HAP-1 (cell line): ENCODE measurements around the gene NELL1.

Experiments
- DNase-seq, 2 experiments: peaks; one replicate each; pipeline ENCODE4 v3.0.0-alpha.2; 2016 to 2020; ENCODE audit warnings: low spot score in 2 of 2
- H3K27me3 ChIP-seq: fragments of 250-450 bp; sonication (Bioruptor Pico); 2 replicates; pipeline ENCODE4 v1.5.1; 2020; ENCODE audit warnings: low read depth, mild to moderate bottlenecking, moderate library complexity
- H3K36me3 ChIP-seq: fragments of 250-450 bp; sonication (Bioruptor Pico); replicated peaks from 2 replicates; pipeline ENCODE4 v1.5.1; 2020; ENCODE audit warnings: mild to moderate bottlenecking
- H3K4me1 ChIP-seq: fragments of 250-450 bp; sonication (Bioruptor Pico); 2 replicates; pipeline ENCODE4 v1.5.1; 2020; ENCODE audit warnings: mild to moderate bottlenecking
- H3K4me3 ChIP-seq: fragments of 250-450 bp; sonication (Bioruptor Pico); 2 replicates; pipeline ENCODE4 v1.5.1; 2020; ENCODE audit warnings: mild to moderate bottlenecking, moderate library complexity
- H3K9me3 ChIP-seq: fragments of 250-450 bp; sonication (Bioruptor Pico); 2 replicates; pipeline ENCODE4 v1.5.1; 2020; ENCODE audit warnings: mild to moderate bottlenecking, moderate library complexity
- in situ Hi-C: fragments of 300-500 bp; cut with MboI; formaldehyde crosslinking; loops from 3 replicates; pipeline ENCODE4 v1.14.3; 2020; ENCODE audit warnings: low sequenced_read_pairs, inconsistent platforms, mixed read lengths

NELL1 gene

DNA sequence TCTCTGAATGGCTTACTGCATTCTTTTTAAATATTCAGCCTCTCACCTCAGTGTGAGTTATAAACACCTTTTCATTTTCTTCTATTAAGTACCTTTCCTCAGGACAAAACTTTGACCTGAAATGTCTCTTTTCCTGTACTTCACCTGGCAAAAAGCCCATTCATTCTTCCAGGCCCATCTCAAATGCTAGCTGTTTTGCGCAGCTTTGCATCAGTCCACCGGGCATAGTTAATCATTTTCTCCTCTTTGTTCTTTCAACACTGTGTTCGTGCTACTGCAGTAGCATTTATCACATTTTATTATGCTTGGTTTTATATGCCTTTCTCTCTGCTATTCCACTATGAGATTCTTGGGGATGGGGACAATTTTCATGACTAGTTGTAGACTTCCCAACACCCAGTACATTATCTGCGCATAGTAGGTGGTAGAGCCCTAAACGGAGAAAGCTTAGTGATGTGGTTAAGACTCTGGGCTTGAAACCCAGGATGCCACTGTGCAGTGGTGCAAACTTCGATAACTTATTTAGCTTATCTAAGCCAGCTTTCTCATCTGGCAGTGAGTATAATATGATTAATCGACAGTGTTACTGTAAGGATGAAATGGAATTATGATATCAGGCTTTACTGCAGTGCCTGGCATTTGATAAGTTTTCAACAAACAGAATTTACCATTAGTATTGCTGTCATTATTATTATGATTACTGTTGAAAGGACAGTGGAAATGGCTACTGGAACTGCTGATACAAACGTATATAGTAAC, 695.7 kb downstream of the NELL1 start:
- H3K9me3 ChIP-seq, result no peaks in the 10 kb centered on the region
- H3K4me1 ChIP-seq, result no peaks in the 10 kb centered on the region
- no peaks in the 10 kb centered on the region for H3K27me3 ChIP-seq
- no peak overlapping the region for H3K4me3 ChIP-seq
- no peaks in the 10 kb centered on the region for H3K36me3 ChIP-seq
- no peak for DNase-seq
- in situ Hi-C loops, result no loop called here

DNA sequence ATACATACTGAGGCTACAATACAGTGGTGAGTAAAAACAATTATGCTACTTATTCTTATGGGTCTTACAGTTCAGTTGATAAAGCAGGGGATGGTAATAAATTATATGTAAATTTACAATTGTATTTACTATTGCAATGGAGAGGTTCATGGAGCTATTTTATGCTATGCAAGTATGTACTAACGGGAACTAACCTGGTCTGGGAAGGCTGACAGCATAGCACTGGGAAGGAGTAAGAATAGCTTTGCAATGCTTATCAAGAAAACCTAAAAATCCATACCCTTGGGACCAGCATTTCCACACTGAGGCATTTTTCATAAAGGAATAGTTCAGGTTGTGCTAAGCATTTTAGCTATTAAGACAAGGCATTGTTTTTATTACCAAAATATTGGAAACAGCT, 700.6 kb downstream of the NELL1 start:
- in situ Hi-C loops, result no loop called here

DNA sequence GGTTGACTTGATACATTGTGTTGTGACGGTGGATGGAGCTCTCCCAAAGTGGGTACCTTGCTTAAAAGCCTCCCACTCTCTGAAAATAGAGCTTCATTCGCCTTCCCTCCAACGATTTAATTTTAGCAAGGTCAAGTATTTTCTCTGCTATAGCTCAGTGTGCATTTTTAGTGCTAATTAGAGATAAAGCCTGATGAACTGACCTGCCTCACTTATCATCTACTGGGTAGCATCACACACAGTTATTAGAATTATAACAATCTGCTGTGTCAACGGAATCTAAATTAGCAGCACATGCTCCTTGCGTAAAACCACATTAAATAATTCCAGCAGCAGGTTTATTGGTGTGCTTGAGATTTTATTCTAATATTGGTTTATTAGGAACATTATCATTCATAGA, 701.7 kb downstream of the NELL1 start:
- DNase-seq, result no peak
- no peaks in the 10 kb centered on the region for H3K4me1 ChIP-seq
- H3K9me3 ChIP-seq, result no peaks in the 10 kb centered on the region
- no peak overlapping the region for H3K4me3 ChIP-seq
- in situ Hi-C loops, result no loop called here
- H3K27me3 ChIP-seq, result no peaks in the 10 kb centered on the region
- no peaks in the 10 kb centered on the region for H3K36me3 ChIP-seq

More for the DNA sequence above, 700.6 kb downstream of the NELL1 start:
- no peaks in the 10 kb centered on the region for H3K9me3 ChIP-seq
- no peak overlapping the region for H3K4me3 ChIP-seq
- no peaks in the 10 kb centered on the region for H3K27me3 ChIP-seq
- H3K36me3 ChIP-seq, result no peaks in the 10 kb centered on the region
- no peaks in the 10 kb centered on the region for H3K4me1 ChIP-seq
- DNase-seq, result no peak

DNA sequence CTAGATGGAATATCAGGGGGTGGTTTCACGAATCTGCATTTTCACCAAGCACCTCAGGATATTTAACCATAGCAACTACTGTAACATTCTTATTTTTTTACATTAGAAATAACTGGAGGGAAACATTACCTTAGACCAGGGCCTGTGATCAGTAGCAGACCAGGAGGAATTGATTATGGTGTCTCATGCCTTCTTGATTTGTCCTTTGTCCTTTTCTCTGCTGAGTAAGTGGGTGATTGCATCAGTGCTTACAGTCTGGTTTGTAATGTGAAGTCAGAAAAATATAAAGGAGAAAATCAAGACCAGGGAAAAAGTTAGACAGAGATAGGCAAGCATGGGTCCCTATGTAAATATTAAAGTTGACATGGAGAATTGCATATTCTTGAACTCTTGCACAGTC, 703.3 kb downstream of the NELL1 start:
- no peaks in the 10 kb centered on the region for H3K9me3 ChIP-seq
- in situ Hi-C loops, result no loop called here

DNA sequence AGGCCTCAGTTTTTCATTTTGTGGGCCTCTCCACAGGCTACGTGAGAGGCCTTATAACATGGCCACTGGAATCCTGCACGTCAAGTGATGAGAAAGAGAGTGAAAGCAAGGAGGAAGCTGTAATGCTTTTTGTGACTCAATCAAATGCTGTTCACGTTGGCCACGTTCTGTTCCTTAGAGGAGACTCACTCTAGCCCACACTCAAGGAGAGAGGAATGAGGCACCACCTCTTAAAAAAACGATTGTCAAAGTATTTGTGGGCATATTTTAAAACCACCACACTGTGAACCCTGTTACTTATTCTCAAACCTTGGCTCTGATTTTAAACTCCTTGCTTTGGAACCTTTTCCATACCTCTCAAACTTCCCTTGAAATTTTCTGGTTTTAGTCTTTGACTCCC, 705.0 kb downstream of the NELL1 start:
- no peak overlapping the region for H3K4me3 ChIP-seq

More for the DNA sequence above, 703.3 kb downstream of the NELL1 start:
- no peaks in the 10 kb centered on the region for H3K4me1 ChIP-seq
- no peaks in the 10 kb centered on the region for H3K27me3 ChIP-seq
- H3K4me3 ChIP-seq, result no peak overlapping the region
- no peak for DNase-seq
- H3K36me3 ChIP-seq, result no peaks in the 10 kb centered on the region

DNA sequence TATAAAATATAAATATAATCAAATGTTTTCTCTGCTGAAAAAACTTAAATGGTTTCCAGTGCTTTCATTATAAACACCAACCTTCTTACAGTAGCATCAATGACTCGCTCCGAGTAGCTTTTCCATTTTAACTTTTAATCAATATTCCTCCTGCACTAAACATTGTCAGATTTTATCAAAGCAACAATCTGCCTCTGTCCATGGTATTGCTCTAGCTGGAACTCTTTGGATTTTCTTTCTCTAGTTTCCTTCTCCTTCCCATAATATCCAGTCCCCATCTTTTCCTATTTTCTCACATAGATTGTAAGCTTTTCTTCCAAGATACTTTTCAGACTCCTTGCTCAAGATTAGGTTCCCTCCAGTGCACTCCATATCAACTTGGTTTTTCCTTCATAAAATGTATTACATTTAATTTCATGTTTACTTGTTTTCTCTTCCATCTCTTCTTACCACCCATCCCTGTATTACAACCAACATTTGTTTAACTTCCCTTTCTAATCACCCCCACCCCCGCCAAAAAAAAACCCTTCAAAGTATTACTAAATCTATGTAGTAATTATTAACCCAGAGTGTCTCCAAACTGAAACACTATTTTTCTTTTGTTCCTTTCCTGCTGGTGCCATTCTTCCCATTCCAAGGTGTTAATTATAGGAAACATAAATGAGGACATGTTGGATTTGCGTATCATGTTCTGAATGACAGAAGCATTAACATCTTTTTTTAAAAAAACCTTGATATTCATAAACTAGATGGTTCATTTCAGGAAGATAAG, 716.5 kb downstream of the NELL1 start:
- H3K9me3 ChIP-seq, result no peaks in the 10 kb centered on the region
- no peaks in the 10 kb centered on the region for H3K4me1 ChIP-seq
- in situ Hi-C loops, result no loop called here
- no peak overlapping the region for H3K4me3 ChIP-seq
- no peaks in the 10 kb centered on the region for H3K36me3 ChIP-seq
- no peaks in the 10 kb centered on the region for H3K27me3 ChIP-seq
- DNase-seq, result no peak

More for the DNA sequence above, 705.0 kb downstream of the NELL1 start:
- DNase-seq, result no peak
- H3K9me3 ChIP-seq, result no peaks in the 10 kb centered on the region
- no peaks in the 10 kb centered on the region for H3K36me3 ChIP-seq
- H3K27me3 ChIP-seq, result no peaks in the 10 kb centered on the region
- in situ Hi-C loops, result no loop called here
- H3K4me1 ChIP-seq, result no peaks in the 10 kb centered on the region

DNA sequence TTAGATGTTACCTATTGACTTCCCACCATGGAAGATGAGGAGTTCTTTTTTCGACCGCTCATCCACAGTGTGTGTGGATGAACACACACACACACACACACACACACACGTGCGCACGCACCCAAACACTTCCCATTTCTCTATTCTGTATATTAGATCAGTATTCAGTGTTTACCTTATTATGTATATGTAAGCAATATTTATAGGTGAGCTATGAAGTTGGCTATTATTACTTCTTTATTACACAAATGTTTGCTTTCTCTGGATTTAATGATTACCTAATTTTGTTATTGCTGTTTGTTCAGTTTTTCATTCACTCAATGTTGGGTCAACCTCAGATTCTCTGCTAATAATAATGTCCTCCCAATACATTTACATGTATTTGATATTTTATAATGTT, 721.0 kb downstream of the NELL1 start:
- Histone ChIP-seq H3K4me3 (no peak overlapping the region), H3K9me3 (no peaks in the 10 kb centered on the region), H3K27me3 (no peaks in the 10 kb centered on the region), H3K4me1 (no peaks in the 10 kb centered on the region), H3K36me3 (no peaks in the 10 kb centered on the region)
- DNase-seq, result no peak
- in situ Hi-C loops, result no loop called here

DNA sequence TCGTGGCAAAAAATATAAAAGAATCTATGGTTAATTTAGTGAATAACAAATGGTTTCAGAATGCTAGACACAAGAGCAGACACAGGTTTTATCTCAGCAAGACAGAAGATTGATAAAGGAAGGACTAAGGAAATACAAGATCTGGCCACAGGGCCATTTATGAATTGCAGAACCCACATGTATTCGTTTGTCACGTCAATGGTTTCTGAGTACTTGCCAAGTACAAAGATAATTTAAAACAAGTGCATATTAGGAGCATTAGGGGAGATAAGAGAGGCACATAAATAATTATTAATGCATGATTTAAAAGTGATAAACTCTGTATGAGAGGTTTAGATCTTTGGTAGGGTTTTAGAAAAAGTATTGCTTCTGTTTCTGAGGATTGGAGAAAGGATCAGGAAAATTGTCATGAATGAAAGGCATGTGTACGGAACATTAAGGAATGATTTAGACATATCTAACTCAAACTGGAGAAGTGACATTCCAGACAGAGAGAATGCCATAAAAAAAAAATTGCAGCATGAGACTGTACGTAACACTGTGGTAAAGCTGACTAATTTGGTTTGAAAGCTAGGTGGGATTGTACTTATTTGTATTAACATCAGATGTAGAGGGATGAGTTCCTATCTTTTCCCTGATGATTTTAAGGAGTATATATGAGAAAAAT, 727.1 kb downstream of the NELL1 start:
- H3K9me3 ChIP-seq, result no peaks in the 10 kb centered on the region
- H3K27me3 ChIP-seq, result no peaks in the 10 kb centered on the region
- no peaks in the 10 kb centered on the region for H3K36me3 ChIP-seq
- DNase-seq, result no peak
- in situ Hi-C loops, result no loop called here
- no peaks in the 10 kb centered on the region for H3K4me1 ChIP-seq
- no peak overlapping the region for H3K4me3 ChIP-seq

DNA sequence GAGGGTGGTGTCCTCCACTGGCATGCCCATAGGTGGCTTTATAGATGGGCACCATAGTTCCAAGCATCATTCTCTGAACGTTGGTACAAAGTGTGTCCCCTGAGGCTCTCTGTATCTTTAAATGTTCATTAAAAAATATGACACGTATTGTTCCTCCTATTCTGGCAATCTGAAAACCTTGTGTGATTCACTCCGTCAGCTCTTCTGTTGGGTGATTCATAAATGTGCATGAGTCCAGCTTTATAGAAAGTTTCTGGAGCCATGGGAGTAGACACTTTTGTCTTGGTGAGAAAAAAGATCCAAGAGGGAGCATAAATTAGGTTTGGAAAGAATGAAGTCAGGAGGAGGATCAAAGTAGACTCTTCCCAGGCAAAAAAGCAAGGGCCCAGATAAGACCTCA, 728.8 kb downstream of the NELL1 start:
- Histone ChIP-seq H3K4me3 (no peak overlapping the region), H3K36me3 (no peaks in the 10 kb centered on the region), H3K27me3 (no peaks in the 10 kb centered on the region), H3K9me3 (no peaks in the 10 kb centered on the region), H3K4me1 (no peaks in the 10 kb centered on the region)
- in situ Hi-C loops, result no loop called here
- DNase-seq, result no peak

DNA sequence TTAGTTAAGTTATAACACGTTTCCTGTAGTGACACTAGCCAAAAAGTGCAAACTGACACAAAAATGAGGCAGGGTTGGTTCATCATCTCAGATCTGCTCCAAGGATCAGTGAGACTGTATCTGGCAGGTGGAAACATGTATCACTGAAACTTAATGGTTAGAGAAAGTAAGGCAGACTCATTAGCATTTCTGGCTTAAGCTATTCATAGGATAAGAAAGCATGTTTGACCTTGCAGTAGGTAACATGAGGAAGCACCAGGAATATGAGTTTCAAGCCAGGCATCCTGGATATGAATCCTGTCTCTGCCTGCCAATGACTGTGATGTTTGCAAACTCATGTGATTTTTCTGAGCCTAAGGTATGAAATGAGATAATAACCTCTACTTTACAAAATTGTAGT, 732.1 kb downstream of the NELL1 start:
- Histone ChIP-seq H3K4me3 (no peak overlapping the region), H3K9me3 (no peaks in the 10 kb centered on the region), H3K36me3 (no peaks in the 10 kb centered on the region), H3K4me1 (no peaks in the 10 kb centered on the region), H3K27me3 (no peaks in the 10 kb centered on the region)
- in situ Hi-C loops, result no loop called here
- no peak for DNase-seq

DNA sequence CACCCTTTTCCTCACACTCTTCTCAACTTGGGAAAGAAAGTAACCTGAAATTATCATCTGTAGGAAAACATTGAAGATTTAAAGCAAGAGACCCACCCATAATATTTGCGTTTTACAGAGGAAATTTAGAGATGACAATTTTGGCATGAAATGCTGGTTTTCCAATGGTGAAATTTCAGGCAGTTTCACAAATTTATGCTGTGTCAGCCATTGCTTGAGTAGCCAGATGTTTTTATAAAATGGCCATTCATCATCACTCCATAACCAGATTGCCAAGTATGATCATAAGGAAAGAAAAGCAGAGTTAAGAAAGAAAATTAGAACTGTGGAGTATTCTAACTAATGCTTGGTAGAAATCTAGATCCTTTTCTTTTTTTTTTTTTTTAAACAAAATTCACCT, 732.9 kb downstream of the NELL1 start:
- DNase-seq, result no peak
- no peaks in the 10 kb centered on the region for H3K9me3 ChIP-seq
- H3K36me3 ChIP-seq, result no peaks in the 10 kb centered on the region
- no peaks in the 10 kb centered on the region for H3K4me1 ChIP-seq
- in situ Hi-C loops, result no loop called here
- no peak overlapping the region for H3K4me3 ChIP-seq
- H3K27me3 ChIP-seq, result no peaks in the 10 kb centered on the region

DNA sequence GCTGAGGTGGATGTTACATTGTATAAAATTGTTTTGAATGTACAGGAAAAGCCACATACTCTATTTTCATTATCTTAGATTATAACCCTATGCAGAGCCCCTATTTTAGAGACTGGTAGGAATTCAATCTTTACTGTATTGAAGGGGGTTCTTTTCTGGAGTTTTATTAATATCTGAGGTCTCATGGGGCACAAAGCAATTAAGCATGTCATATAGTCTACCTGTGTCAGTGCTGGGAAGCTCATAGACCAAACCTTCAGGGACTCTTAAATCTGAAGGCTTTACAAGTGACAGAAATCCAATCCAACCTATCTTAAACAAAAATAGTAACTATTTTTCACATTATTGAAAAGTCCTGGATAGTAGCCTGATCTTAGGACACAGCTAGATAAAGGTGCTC, 733.7 kb downstream of the NELL1 start:
- H3K9me3 ChIP-seq, result no peaks in the 10 kb centered on the region
- DNase-seq, result no peak
- in situ Hi-C loops, result no loop called here
- H3K4me1 ChIP-seq, result no peaks in the 10 kb centered on the region
- no peaks in the 10 kb centered on the region for H3K36me3 ChIP-seq
- no peaks in the 10 kb centered on the region for H3K27me3 ChIP-seq
- H3K4me3 ChIP-seq, result no peak overlapping the region

DNA sequence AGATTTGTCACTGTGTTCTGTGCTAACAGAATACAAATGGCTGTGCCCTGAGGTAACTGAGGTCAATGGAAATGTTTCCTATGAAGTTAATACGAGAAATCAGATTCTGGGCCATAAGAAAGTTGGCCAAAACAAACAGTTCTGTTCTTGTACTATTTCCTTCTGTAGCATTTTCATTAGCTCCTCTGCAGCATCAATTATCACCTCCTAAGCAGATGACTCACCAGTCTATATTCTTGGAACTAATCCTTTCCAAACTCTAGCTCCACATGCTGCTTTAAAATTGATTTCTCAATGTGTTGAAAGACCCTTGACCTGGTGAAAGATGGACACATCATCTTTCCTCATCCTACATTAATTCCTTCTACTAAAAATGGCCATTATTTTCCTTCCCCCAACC, 736.0 kb downstream of the NELL1 start:
- no peak for DNase-seq
- in situ Hi-C loops, result no loop called here
- Histone ChIP-seq H3K4me1 (no peaks in the 10 kb centered on the region), H3K9me3 (no peaks in the 10 kb centered on the region), H3K36me3 (no peaks in the 10 kb centered on the region), H3K27me3 (no peaks in the 10 kb centered on the region), H3K4me3 (no peak overlapping the region)

DNA sequence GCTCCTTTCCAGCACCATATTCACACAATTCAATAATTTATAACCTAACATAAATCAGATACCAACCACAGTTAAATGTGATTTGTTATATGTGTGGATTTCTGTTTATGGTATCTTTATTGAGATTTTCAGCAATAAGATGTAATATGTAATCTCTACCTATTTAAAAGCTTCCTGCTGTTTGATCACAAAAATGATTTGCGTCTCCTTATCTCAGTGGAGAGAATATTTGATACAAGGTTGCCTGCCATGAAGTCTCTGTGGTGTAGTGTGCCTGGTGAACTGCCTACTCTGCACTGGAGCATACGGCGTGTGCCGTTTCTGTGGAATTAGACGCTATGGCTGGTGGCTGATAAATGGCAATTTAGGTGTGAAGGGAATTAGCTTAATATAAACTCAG, 741.1 kb downstream of the NELL1 start:
- H3K9me3 ChIP-seq, result no peaks in the 10 kb centered on the region
- H3K4me1 ChIP-seq, result no peaks in the 10 kb centered on the region
- in situ Hi-C loops, result no loop called here
- no peaks in the 10 kb centered on the region for H3K36me3 ChIP-seq
- no peak for DNase-seq
- no peaks in the 10 kb centered on the region for H3K27me3 ChIP-seq
- no peak overlapping the region for H3K4me3 ChIP-seq
